ENCODE data around the gene DLG2. TPM values are rescaled to one million over a fixed set of nuclear protein-coding genes. Genes with fewer than 3 reads are reported as not detected.

The DLG2 gene
- total RNA-seq, 1 donor from 2014 or later, result 0.43 TPM

GRCh38 chr11:83684071-83684470 lies 1943.1 kb downstream of the DLG2 start:
- no peak for DNase-seq (ENCODE audit: low spot score in 2 of 2)
- H3K36me3 ChIP-seq, result no peaks in the 10 kb centered on the region
- no peaks in the 10 kb centered on the region for H3K4me1 ChIP-seq
- no peaks in the 10 kb centered on the region for H3K27me3 ChIP-seq
- H3K27ac ChIP-seq, result no peak overlapping the region
- intact Hi-C loops (cut with DNase I), result no loop called here
- no peak overlapping the region for H3K4me3 ChIP-seq
- no peaks in the 10 kb centered on the region for H3K9me3 ChIP-seq
- TF ChIP-seq CTCF (IDR thresholded peaks at IDR 0.05), result no peak

GRCh38 chr11:83682611-83682973 lies 1944.6 kb downstream of the DLG2 start:
- no peak overlapping the region for H3K27ac ChIP-seq
- H3K9me3 ChIP-seq, result no peaks in the 10 kb centered on the region
- TF ChIP-seq CTCF (IDR thresholded peaks at IDR 0.05), result no peak
- H3K27me3 ChIP-seq, result no peaks in the 10 kb centered on the region
- no peaks in the 10 kb centered on the region for H3K4me1 ChIP-seq
- no peak for DNase-seq (ENCODE audit: low spot score in 2 of 2)
- H3K4me3 ChIP-seq, result no peak overlapping the region
- H3K36me3 ChIP-seq, result no peaks in the 10 kb centered on the region
- intact Hi-C loops (cut with DNase I), result no loop called here

GRCh38 chr11:83681906-83682610 lies 1945.1 kb downstream of the DLG2 start:
- TF ChIP-seq CTCF (IDR thresholded peaks at IDR 0.05), result no peak
- no peak overlapping the region for H3K4me3 ChIP-seq

GRCh38 chr11:83681031-83681781 lies 1945.9 kb downstream of the DLG2 start:
- no peaks in the 10 kb centered on the region for H3K9me3 ChIP-seq
- DNase-seq (ENCODE audit: low spot score in 2 of 2), result no peak
- no peaks in the 10 kb centered on the region for H3K36me3 ChIP-seq
- peak overlapping the region in 1 of 2 donors; percentile 2 for H3K4me3 ChIP-seq
- H3K27me3 ChIP-seq, result no peaks in the 10 kb centered on the region
- H3K27ac ChIP-seq, result no peak overlapping the region
- intact Hi-C loops (cut with DNase I), result no loop called here
- H3K4me1 ChIP-seq, result no peaks in the 10 kb centered on the region
- no peak for TF ChIP-seq CTCF (IDR thresholded peaks at IDR 0.05)

More at GRCh38 chr11:83681906-83682610, 1945.1 kb downstream of the DLG2 start:
- intact Hi-C loops (cut with DNase I), result no loop called here
- Histone ChIP-seq H3K4me1 (no peaks in the 10 kb centered on the region), H3K36me3 (no peaks in the 10 kb centered on the region), H3K27me3 (no peaks in the 10 kb centered on the region), H3K27ac (no peak overlapping the region), H3K9me3 (no peaks in the 10 kb centered on the region)
- DNase-seq (ENCODE audit: low spot score in 2 of 2), result no peak

- intact Hi-C loops (cut with DNase I), result no loop called here
- no peaks in the 10 kb centered on the region for H3K27me3 ChIP-seq
- TF ChIP-seq CTCF (IDR thresholded peaks at IDR 0.05), result no peak
- DNase-seq (ENCODE audit: low spot score in 2 of 2), result no peak
- H3K36me3 ChIP-seq, result no peaks in the 10 kb centered on the region
- no peaks in the 10 kb centered on the region for H3K9me3 ChIP-seq
- H3K4me1 ChIP-seq, result no peaks in the 10 kb centered on the region
- no peak overlapping the region for H3K27ac ChIP-seq
- H3K4me3 ChIP-seq, result no peak overlapping the region
Measured at GRCh38 chr11:83680321-83680720, 1946.8 kb downstream of the DLG2 start.
